Activated CD4-positive, CD25-positive, alpha-beta regulatory T cell treated with anti-CD3 and anti-CD28 coated beads, Interleukin-2, amount 50 U/mL, for 72 hours (primary cell): ENCODE data around the gene ARF6.
A peak's percentile ranks its signal among the peaks of the same experiment; 100 is the strongest.
"Not testable (repeated sequence)": the region's sequence is repeated elsewhere in the genome, so short reads cannot be mapped to it uniquely, and the experiment has no call there.

ENCODE experiments used
- DNase-seq: peaks from one replicate; pipeline ENCODE4 v3.0.0; 2021

Gene ARF6

GRCh38 chr14:49879646-49880204 is 13.2 kb upstream of the ARF6 start:
- DNase-seq = peak; percentile 44

- DNase-seq = no peak
These were observed 12.4 kb upstream of the ARF6 start for GRCh38 chr14:49880267-49881064.

DNA sequence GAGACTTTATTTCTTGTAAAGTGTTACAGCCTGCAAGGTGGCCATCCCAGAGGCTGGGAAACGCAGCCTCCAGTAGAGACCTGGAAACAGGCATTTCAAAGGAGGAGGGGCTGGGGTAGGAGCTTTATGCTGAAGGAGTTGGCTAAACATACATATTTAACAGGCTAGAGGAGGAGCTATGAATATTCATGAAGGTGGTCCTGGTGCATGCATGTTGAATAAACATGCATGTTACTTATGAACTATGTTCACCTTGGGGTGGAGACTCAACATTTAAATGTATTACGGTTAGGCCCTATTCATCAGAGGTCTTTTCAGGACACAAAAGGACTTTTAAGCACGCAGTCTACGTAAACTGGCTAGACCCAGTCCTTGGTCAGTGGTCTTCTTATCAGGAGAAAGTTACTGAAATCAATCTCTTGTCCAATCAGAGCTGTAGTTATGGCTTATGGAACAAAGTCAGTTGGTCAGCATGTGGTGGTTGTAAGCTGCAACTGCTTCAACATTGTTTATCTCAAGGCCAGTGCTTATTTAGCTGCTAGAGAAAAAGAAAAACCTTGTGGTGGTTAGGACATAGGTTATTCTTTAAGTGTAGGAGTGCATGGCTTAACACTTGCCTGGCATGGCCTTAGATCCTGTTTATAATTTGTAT is 11.4 kb upstream of the ARF6 start:
- no peak for DNase-seq

- DNase-seq = no peak
These were observed 9.8 kb upstream of the ARF6 start for GRCh38 chr14:49882826-49883694.

- DNase-seq = no peak
These were observed 6.4 kb upstream of the ARF6 start for GRCh38 chr14:49886523-49886922.

GRCh38 chr14:49888293-49888692 is 4.6 kb upstream of the ARF6 start:
- no peak for DNase-seq

DNA sequence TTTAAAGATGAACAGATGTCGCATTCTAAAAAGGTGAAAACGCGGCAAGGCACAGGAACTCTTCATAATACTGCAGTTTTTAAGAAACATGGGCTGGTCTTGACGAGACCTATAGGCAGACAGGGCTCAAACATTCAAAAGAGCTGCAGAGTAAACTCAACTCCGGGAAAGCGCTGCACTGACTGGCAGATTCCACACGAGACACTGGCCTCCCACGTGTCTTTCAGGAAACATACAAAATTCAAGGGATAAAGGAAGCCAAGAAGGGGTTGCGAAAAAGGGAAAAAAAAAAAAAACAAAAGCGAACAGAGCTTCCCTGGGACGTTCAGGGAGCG is 614 bp upstream of the ARF6 start:
- no peak for DNase-seq

DNA sequence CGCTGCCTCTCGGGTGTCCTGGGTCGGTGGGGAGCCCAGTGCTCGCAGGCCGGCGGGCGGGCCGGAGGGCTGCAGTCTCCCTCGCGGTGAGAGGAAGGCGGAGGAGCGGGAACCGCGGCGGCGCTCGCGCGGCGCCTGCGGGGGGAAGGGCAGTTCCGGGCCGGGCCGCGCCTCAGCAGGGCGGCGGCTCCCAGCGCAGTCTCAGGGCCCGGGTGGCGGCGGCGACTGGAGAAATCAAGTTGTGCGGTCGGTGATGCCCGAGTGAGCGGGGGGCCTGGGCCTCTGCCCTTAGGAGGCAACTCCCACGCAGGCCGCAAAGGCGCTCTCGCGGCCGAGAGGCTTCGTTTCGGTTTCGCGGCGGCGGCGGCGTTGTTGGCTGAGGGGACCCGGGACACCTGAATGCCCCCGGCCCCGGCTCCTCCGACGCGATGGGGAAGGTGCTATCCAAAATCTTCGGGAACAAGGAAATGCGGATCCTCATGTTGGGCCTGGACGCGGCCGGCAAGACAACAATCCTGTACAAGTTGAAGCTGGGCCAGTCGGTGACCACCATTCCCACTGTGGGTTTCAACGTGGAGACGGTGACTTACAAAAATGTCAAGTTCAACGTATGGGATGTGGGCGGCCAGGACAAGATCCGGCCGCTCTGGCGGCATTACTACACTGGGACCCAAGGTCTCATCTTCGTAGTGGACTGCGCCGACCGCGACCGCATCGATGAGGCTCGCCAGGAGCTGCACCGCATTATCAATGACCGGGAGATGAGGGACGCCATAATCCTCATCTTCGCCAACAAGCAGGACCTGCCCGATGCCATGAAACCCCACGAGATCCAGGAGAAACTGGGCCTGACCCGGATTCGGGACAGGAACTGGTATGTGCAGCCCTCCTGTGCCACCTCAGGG is 679 bp downstream of the ARF6 start:
- peak; percentile 88 for DNase-seq

GRCh38 chr14:49894214-49895107 is 1.6 kb downstream of the ARF6 start:
- DNase-seq = not testable (repeated sequence)

DNA sequence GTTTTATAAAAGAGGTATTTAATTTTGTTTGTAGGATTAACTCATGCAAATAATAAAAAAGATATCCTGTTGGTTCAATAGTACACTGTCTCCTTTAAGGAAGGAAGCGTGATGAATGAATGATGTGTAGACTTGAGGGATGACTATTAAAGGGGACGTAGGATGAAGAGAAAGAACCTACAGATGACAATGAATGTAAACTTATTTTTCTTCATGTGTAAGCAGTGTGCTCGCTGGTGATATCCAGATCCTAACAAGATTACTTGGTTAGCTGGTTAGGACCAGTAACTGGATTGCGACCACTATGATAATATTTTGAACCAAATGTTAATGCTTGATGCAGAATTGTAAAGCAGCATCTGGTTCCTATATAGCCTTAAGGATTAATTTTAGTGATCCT is 2.6 kb downstream of the ARF6 start:
- DNase-seq = no peak

GRCh38 chr14:49896272-49896671 is 3.4 kb downstream of the ARF6 start:
- DNase-seq = not testable (repeated sequence)

DNA sequence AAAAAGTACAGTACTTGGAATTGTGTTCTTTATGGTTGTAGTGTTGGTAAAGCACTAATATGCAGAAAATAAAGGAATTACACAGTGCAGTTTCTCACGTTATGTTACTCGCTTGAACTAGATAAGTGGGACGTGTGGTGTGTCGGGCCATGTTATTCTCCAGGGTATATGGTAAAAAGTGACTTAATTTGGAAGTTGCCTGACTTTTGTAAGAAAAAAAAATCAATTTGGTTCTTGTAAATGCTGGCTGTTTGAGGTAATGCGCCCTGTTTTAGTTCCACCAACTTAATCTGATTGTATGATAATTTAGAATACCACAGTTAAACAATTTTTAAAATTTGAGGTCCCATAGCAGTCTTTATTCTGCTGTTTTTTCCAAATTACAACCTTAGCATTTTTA is 4.1 kb downstream of the ARF6 start:
- no peak for DNase-seq

DNA sequence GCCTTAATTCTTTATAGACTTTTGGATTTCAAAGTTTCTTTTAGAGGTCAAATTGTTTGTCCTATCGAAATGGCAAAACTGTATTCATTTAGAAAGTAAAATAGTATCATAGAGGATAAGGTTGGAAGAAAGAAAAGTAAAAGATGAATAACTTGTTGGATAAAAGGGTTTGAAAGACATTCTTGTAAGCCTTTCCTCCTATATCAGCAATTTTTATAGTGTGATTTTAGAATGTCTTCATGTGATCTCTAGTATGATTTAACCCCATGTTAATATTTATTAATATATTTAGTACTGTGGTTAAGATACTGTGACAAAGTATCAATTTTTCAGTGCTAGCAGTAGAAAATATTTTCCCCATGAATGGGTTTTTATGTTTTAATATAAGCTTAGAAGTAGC is 4.5 kb downstream of the ARF6 start:
- DNase-seq = no peak

DNA sequence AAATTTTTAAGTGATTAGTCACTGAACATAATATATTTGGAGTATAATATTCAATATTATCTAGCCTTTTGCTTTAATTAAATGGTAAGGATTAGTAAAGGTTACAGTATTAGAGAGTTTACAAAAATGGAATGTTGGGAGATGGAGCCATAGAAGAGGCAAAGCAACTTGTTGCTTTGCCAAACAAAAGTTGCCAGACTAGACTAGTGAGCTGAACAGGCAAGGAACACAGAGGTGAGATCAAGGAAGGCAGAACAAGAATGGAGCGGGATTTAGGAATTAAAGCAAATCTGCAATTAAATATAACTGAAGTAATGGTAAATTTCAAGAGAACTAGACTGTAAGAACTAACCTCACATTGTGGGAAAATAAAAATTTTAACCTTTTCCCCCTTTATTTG is 5.1 kb downstream of the ARF6 start:
- DNase-seq = no peak

- DNase-seq = no peak
These were observed 5.6 kb downstream of the ARF6 start for GRCh38 chr14:49898485-49898884.

- DNase-seq = no peak
These were observed 8.1 kb downstream of the ARF6 start for GRCh38 chr14:49900973-49901372.

GRCh38 chr14:49902679-49903246 is 9.9 kb downstream of the ARF6 start:
- not testable (repeated sequence) for DNase-seq

GRCh38 chr14:49904270-49904669 is 11.4 kb downstream of the ARF6 start:
- no peak for DNase-seq

DNA sequence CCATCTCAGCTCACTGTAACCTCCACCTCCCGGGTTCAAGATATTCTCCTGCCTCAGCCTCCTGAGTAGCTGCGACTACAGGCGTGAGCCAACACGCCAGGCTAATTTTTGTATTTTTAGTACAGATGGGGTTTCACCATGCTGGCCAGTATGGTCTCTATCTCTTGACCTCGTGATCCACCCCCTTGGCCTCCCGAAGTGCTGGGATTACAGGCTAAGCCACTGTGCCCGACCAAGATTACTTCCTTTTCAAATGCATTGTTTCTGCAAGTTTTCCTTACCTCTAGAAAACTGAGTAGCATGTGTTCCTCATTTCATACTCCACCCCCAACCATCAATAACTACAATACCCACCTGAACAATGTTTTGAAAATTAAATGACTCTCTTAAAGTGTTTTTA is 13.1 kb downstream of the ARF6 start:
- no peak for DNase-seq

DNA sequence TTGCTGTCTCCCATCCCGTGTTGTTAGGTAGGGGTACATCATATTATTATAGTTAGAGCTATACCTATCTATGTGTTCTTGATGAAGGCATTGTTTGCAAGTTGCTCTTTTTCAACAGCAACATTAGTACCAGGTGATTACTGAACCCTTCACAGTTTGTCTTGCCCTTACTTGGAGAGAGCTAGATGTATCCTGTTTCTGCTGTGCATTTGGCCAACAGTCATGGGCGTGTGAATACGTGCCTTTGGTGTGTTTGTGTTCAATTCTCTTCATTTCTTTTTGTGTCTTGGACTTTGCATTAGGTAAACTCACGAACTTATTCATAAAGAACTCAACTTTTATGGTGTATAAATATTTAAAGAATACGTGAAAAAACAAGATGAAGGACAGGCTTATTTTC is 14.3 kb downstream of the ARF6 start:
- DNase-seq = no peak

GRCh38 chr14:49908433-49908782 is 15.5 kb downstream of the ARF6 start:
- DNase-seq = no peak
